HG03457 (cell line): ENCODE data around the gene PROX1.
"Not testable (repeated sequence)": the region's sequence is repeated elsewhere in the genome, so short reads cannot be mapped to it uniquely, and the experiment has no call there.

Experiments
- ATAC-seq: cut with Tn5 transposase; IDR thresholded peaks from one replicate; pipeline ENCODE4 v1.9.1; 2021; ENCODE audit warnings: moderate number of reproducible peaks; ENCODE audit not compliant: unreplicated experiment

Gene PROX1

GRCh38 chr1:214066936-214067335 is 79.2 kb downstream of the PROX1 start:
- ATAC-seq = no peak

DNA sequence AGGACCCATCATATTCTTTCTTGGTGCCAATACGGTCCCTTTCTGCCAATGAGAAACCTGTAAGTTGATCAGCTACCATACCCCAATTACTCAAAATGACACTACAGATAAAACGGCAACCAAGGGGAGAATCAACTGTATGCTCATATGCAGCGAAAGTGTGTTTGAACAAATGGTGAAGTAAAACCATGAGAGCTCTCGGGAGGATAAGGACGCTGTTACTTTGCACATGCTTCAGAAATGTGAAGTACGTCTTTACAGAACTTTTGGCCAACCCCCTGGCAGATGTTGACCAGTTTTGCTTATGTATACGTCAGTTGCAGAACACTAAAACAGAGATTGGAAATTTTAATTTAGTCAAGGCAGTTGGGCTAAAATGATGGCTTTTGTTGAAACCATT is 79.6 kb downstream of the PROX1 start:
- ATAC-seq = no peak

- ATAC-seq = no peak
Observed at GRCh38 chr1:214067853-214068703, 80.3 kb downstream of the PROX1 start.

- ATAC-seq = no peak
Observed at GRCh38 chr1:214068979-214069378, 81.2 kb downstream of the PROX1 start.

- no peak for ATAC-seq
Observed at GRCh38 chr1:214071469-214071868, 83.7 kb downstream of the PROX1 start.

DNA sequence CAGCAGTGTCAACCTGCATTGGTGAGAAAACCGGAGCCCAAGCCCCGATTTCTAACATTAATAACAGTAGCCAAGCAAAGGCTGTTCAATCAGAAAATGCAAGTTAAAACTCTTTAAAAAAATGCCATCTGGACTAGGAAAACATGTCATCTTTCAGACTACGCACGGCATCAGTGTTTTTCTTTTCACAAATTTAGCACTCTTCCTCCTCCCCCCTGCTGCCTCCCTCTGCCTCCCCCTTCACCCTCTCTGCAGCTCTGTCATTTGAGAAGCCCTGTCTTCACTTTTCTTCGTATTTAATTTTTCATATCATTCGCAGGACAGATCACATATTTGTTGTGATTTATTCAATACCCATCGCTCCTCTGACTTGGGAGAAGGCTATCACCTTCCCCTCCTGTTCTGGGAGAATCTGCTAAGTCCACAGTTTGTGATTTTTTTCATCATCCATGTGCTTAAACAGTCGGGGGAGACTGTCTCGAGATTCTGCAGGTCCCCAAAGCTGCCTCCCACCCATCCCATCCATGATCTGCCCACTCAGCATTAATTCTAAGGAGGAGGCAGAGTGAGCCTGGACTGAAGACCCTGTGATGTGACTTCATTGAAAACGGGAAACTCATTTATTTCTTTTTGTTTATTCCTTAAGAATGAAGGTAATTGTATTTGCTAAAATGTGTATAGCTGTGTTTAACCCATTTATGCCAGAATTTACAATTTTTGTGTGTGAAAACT is 84.8 kb downstream of the PROX1 start:
- ATAC-seq = no peak

GRCh38 chr1:214074477-214074876 is 86.7 kb downstream of the PROX1 start:
- no peak for ATAC-seq

DNA sequence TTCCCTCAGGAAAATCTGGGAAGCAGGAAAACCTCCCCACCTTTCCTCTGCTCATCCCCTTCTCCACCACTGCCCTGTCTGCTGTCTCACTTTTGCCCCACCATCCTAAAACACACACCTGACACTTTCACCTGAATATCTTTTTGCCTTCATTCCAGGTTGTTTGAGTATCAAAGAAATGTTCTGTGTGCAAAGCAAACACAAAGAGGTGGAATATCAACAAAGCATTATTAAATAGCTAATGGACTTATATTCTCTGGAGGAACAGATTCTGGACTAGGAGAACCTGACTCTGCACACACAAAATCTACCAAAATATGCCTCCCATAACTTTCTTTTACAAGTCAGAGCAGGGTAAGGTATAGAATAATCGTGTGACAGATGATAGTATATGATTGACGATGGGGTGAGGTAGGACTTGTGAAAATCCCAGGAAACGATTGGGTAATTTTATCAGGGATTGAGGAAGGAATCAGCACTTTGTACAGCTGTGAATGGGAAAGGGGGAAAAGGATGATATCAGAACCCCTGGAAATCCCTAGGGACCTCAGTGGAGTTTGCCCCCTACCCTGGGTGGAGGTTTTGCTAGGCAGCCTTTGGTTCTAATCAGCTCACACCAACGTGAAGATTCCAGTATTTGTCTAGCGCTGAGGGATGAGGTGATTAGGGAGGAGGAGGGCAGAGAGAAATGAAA is 87.7 kb downstream of the PROX1 start:
- no peak for ATAC-seq

- no peak for ATAC-seq
Observed at GRCh38 chr1:214075999-214076707, 88.4 kb downstream of the PROX1 start.

- no peak for ATAC-seq
Observed at GRCh38 chr1:214076708-214077065, 88.9 kb downstream of the PROX1 start.

GRCh38 chr1:214078950-214079349 is 91.2 kb downstream of the PROX1 start:
- no peak for ATAC-seq

- ATAC-seq = no peak
Observed at GRCh38 chr1:214085325-214085724, 97.6 kb downstream of the PROX1 start.

GRCh38 chr1:214086945-214087344 is 99.2 kb downstream of the PROX1 start:
- ATAC-seq = no peak

DNA sequence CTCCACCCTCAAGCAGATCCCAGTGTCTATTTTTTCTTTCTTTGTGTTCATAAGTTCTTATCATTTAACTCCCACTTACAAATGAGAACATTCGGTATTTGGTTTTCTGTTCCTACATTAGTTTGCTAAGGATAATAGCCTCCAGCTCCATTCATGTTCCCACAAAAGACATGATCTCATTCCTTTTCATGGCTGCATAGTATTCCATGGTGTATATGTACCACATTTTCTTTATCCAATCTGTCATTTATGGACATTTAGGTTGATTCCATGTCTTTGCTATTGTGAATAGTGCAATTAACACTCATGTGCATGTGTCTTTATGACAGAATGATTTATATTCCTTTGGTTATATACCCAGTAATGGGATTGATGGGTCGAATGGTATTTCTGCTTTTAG is 101.2 kb downstream of the PROX1 start:
- ATAC-seq = not testable (repeated sequence)
